OCI-LY7 (cell line): ENCODE measurements around the gene NDST4.

Experiments used
- EZH2phosphoT487 ChIP-seq: fragments of 200-600 bp; sonication (generic); IDR thresholded peaks from 2 replicates; pipeline ENCODE4 v1.6.1; 2018; ENCODE audit warnings: low read depth, borderline replicate concordance, mild to moderate bottlenecking, mixed run types, antibody characterized with exemption, low read length, moderate library complexity, mixed read lengths
- TF ChIP-seq, protein P1 (sequence below): fragments of 200-600 bp; sonication (generic); conservative IDR thresholded peaks from 2 replicates; pipeline ENCODE4 v1.5.1; 2014; ENCODE audit warnings: mild to moderate bottlenecking, antibody characterized with exemption, low read length, moderate library complexity, mixed read lengths

DNA sequence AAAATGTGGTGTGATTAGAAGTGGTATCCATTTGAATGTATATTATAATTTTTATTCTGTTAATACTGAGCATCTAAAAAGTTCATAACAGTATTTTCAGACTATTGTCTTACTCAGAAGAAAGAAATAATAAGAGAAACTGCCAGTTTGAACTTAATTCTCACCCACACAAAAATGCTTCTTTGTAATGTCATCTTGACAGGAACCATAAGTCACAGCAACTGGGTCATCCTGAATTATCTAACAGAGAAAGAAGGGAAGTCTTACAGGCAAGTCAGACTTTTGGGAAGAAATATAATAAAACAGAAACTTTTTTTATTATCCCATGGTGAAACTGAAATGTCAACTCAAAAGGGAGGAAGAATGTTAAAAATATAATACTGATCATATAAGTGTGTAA, 83.1 kb downstream of the NDST4 start:
- TF ChIP-seq, protein P1, sequence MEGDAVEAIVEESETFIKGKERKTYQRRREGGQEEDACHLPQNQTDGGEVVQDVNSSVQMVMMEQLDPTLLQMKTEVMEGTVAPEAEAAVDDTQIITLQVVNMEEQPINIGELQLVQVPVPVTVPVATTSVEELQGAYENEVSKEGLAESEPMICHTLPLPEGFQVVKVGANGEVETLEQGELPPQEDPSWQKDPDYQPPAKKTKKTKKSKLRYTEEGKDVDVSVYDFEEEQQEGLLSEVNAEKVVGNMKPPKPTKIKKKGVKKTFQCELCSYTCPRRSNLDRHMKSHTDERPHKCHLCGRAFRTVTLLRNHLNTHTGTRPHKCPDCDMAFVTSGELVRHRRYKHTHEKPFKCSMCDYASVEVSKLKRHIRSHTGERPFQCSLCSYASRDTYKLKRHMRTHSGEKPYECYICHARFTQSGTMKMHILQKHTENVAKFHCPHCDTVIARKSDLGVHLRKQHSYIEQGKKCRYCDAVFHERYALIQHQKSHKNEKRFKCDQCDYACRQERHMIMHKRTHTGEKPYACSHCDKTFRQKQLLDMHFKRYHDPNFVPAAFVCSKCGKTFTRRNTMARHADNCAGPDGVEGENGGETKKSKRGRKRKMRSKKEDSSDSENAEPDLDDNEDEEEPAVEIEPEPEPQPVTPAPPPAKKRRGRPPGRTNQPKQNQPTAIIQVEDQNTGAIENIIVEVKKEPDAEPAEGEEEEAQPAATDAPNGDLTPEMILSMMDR, result no peak
- TF ChIP-seq EZH2phosphoT487, result no peak
